Activated naive CD4-positive, alpha-beta T cell treated with anti-CD3 and anti-CD28 coated beads, Interleukin-2, amount 10 ng/mL, durations not matched to agents 7 days and 5 days (primary cell): ENCODE data around the gene CD86.

Source experiments
- CTCF ChIA-PET: fragments of 350-600 bp; sonication (Branson Sonifier 250); formaldehyde crosslinking; loops from one replicate; lab custom pipeline; 2021; ENCODE audit warnings: antibody characterized with exemption; lab: Charles Lee
- DNase-seq: peaks from one replicate; pipeline ENCODE4 v3.0.0-alpha.2; 2020
- H3K27ac Mint-ChIP-seq: one replicate; pipeline ENCODE4 v1.8.0; 2021; ENCODE audit warnings: mild to moderate bottlenecking, moderate library complexity, mixed read lengths
- H3K27me3 Mint-ChIP-seq: one replicate; pipeline ENCODE4 v1.8.0; 2021; ENCODE audit warnings: mild to moderate bottlenecking, mixed read lengths
- H3K36me3 Mint-ChIP-seq: one replicate; pipeline ENCODE4 v1.8.0; 2021; ENCODE audit warnings: mixed read lengths
- H3K4me1 Mint-ChIP-seq: one replicate; pipeline ENCODE4 v1.8.0; 2021; ENCODE audit warnings: mixed read lengths
- H3K4me3 Mint-ChIP-seq: one replicate; pipeline ENCODE4 v1.8.0; 2021; ENCODE audit warnings: mild to moderate bottlenecking, moderate library complexity, mixed read lengths
- H3K9me3 Mint-ChIP-seq: one replicate; pipeline ENCODE4 v1.8.0; 2021; ENCODE audit warnings: mixed read lengths

Gene CD86

GRCh38 chr3:122067588-122068240, 12.6 kb downstream of the CD86 start:
- DNase-seq: no peak
- no peak overlapping the region for H3K27ac Mint-ChIP-seq
- H3K27me3 Mint-ChIP-seq: peaks cover 3% of the 10 kb centered on the region
- H3K9me3 Mint-ChIP-seq: no peaks in the 10 kb centered on the region
- H3K4me3 Mint-ChIP-seq: no peak overlapping the region
- H3K4me1 Mint-ChIP-seq: no peaks in the 10 kb centered on the region
- no peaks in the 10 kb centered on the region for H3K36me3 Mint-ChIP-seq
- CTCF ChIA-PET: no interaction called here

DNA sequence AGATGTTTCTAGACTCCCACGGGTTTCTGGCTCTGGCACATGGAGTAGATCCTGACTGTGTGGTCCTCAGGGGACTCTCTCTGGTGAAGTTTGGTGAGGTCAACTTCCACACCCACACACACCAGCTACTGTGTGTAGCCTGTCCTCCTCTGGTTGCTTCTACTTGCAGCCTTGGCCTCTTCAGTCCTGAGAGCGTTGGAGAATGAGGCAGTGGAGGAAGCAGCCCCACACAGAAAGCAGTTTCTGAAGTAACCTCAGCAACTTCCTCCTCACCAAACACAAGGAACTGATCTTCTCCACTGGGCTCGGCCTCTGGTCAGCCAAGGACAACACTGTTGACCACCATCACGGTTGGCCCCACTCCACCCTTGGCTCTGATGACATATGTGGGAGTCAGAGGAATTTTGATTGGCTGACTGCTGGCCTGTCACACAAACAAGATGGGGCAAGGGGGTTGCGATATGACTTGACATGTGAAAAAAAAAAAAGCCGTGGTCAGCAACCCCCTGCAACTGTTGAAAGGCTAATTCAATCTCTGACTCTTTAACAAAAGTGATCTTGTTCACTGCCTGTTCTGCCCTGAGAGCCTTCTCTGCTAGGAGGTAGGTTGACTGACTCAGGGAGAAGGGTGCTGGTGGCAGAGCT, 19.6 kb downstream of the CD86 start:
- Mint-ChIP-seq H3K4me1 (peaks cover 41% of the 10 kb centered on the region), H3K36me3 (no peaks in the 10 kb centered on the region), H3K4me3 (no peak overlapping the region), H3K27me3 (peaks cover 15% of the 10 kb centered on the region), H3K27ac (peak overlapping the region; percentile 81), H3K9me3 (peaks cover 1% of the 10 kb centered on the region)
- DNase-seq: peak; percentile 36
- CTCF ChIA-PET: interaction anchor here (1.7 to 5.0 kb wide), 2 partner anchors 19 to 27 kb away, joined by 6 to 22 read pairs; no protein-coding TSS in a partner anchor

GRCh38 chr3:122076491-122077292, 21.5 kb downstream of the CD86 start:
- H3K4me3 Mint-ChIP-seq: no peak overlapping the region
- peaks cover 15% of the 10 kb centered on the region for H3K27me3 Mint-ChIP-seq
- CTCF ChIA-PET: interaction anchor here (1.3 to 5.0 kb wide), 3 partner anchors 8 to 25 kb away, joined by 3 to 22 read pairs (median 6); no protein-coding TSS in a partner anchor
- H3K36me3 Mint-ChIP-seq: no peaks in the 10 kb centered on the region
- peaks cover 47% of the 10 kb centered on the region for H3K4me1 Mint-ChIP-seq
- H3K27ac Mint-ChIP-seq: peak overlapping the region; percentile 81
- peaks cover 1% of the 10 kb centered on the region for H3K9me3 Mint-ChIP-seq
- no peak for DNase-seq

DNA sequence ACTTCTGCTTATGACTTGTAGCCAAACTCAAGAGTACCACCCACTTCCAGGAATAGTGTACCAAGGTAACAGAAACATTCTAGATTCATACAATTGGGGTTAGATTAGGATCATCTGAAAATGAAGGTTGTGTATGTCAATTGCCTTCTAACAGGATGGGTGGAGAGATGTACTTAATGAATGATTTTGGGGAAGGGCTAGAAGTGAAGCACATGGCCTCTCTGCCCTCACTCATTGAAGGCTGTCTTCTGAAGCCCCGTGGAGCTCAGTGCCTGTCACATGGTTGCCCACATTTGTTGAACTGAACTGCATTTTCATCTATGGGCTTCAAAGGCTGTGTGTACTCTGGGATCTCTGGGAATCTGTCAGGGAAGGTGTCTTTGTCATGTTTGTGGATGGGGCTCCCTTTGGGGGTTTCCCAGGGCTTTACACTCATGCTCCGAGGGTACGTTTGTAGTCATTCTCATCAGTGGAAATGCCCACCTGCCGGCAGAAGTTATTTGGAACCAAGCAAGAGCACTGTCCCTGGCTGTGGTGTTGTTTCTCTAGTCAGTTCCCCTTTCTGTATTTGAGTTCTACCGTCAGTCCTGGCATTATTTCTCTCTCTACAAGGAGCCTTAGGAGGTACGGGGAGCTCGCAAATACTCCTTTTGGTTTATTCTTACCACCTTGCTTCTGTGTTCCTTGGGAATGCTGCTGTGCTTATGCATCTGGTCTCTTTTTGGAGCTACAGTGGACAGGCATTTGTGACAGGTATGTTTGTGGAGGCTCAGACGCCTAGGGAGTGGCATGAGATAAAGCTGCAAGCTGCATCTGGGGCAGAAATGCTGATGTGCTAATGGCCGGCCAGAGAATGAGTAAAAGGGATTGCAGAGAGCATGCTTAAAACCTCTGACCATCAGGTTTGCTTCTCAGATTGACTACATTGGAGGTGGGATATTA, 22.4 kb downstream of the CD86 start:
- CTCF ChIA-PET: interaction anchor here (1.8 to 5.0 kb wide), 2 partner anchors 11 to 17 kb away, joined by 4 to 22 read pairs; no protein-coding TSS in a partner anchor
- Mint-ChIP-seq H3K27ac (peak overlapping the region; percentile 81), H3K27me3 (peaks cover 15% of the 10 kb centered on the region), H3K4me3 (peak overlapping the region; percentile 47), H3K36me3 (no peaks in the 10 kb centered on the region), H3K9me3 (peaks cover 1% of the 10 kb centered on the region), H3K4me1 (peaks cover 53% of the 10 kb centered on the region)
- DNase-seq: no peak

GRCh38 chr3:122078235-122078935, 23.2 kb downstream of the CD86 start:
- Mint-ChIP-seq H3K27me3 (peaks cover 15% of the 10 kb centered on the region), H3K4me3 (peak overlapping the region; percentile 47), H3K36me3 (no peaks in the 10 kb centered on the region), H3K9me3 (peaks cover 1% of the 10 kb centered on the region), H3K27ac (peak overlapping the region; percentile 81), H3K4me1 (peaks cover 53% of the 10 kb centered on the region)
- CTCF ChIA-PET: interaction anchor here (1.8 to 5.0 kb wide), 2 partner anchors 10 to 16 kb away, joined by 4 to 22 read pairs; no protein-coding TSS in a partner anchor
- DNase-seq: no peak

DNA sequence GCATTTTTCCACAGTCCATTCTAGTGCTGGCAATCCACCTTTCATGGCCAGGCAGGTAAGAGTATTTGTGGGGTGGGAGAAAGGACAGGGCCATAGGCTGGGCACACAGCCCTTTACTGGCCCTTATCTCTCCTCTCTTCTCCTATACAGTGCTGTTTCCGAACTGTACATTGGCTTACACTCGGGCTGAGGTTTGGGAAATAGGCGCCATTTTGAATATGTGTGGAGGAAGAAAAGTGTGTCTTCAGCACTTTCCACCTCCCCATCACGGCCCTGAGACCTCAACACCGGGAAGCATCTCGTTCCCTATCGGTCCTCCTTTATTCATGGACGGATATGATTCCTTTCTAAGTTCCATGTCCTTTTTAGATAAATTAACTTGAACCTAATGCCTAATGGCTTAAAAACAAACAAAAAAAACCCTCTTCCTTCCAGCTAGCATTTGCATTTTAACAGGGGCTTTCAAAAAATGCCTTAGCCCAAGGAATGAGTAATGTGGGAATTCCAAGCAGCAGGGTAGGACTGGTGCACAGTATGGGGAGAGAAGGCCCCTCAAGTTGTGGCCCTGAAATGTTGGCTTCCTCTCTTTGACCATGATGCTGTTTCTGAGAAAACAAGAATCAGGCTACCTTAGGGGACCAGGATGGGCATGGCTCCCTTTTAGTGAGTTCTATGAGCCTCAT, 24.5 kb downstream of the CD86 start:
- H3K4me3 Mint-ChIP-seq: no peak overlapping the region
- peaks cover 9% of the 10 kb centered on the region for H3K27me3 Mint-ChIP-seq
- H3K27ac Mint-ChIP-seq: peak overlapping the region; percentile 17
- DNase-seq: no peak
- H3K9me3 Mint-ChIP-seq: no peaks in the 10 kb centered on the region
- H3K4me1 Mint-ChIP-seq: peaks cover 50% of the 10 kb centered on the region
- CTCF ChIA-PET: interaction anchor here (1.8 kb wide), 1 partner anchor 9 kb away, joined by 4 read pairs; no protein-coding TSS in a partner anchor
- no peaks in the 10 kb centered on the region for H3K36me3 Mint-ChIP-seq

- peaks cover 47% of the 10 kb centered on the region for H3K4me1 Mint-ChIP-seq
- no peaks in the 10 kb centered on the region for H3K9me3 Mint-ChIP-seq
- CTCF ChIA-PET: no interaction called here
- no peak overlapping the region for H3K27ac Mint-ChIP-seq
- DNase-seq: no peak
- no peak overlapping the region for H3K4me3 Mint-ChIP-seq
- H3K36me3 Mint-ChIP-seq: no peaks in the 10 kb centered on the region
- peaks cover 8% of the 10 kb centered on the region for H3K27me3 Mint-ChIP-seq
These were observed 25.0 kb downstream of the CD86 start for GRCh38 chr3:122080207-122080587.

DNA sequence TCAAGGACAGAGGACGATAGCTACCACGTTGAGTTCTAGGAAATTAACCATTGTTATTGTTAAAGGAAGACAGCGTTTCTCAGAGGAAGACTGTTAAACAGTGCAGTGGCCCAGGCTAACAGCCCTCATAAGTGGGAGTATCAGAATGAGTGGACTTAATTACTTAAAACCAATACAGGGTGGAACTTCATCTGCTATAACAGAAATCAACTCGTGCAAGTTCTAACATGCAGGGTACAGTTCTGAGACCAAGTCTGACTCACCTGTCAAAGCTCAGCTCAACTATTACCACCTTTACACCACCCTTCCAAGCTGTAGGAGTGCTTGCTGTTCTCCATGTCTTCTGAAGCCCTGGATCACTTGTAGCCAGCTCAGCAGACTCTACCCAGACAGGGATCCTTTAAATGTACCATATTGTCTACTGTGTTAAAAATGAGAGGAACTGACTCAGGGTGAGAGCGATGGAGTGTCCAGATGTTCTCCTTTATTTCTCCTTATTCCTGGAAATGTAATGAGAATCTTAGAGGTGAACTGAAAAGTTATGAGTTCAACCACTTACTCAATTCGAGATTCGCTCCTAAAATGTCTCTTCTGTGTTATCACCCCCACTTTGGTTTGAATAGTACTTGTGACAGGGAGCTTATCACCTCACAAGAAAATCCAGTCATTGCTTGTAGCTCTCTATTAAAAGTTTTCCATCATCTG, 26.5 kb downstream of the CD86 start:
- peaks cover 4% of the 10 kb centered on the region for H3K27me3 Mint-ChIP-seq
- H3K27ac Mint-ChIP-seq: peak overlapping the region; percentile 31
- no peaks in the 10 kb centered on the region for H3K9me3 Mint-ChIP-seq
- H3K4me3 Mint-ChIP-seq: no peak overlapping the region
- H3K36me3 Mint-ChIP-seq: no peaks in the 10 kb centered on the region
- peaks cover 40% of the 10 kb centered on the region for H3K4me1 Mint-ChIP-seq
- CTCF ChIA-PET: interaction anchor here (1.3 to 1.4 kb wide), 2 partner anchors 10 to 12 kb away, joined by 3 to 5 read pairs; no protein-coding TSS in a partner anchor
- no peak for DNase-seq

- H3K4me1 Mint-ChIP-seq: peaks cover 33% of the 10 kb centered on the region
- CTCF ChIA-PET: interaction anchor here (1.3 kb wide), 1 partner anchor 12 kb away, joined by 3 read pairs; no protein-coding TSS in a partner anchor
These were observed 27.2 kb downstream of the CD86 start for GRCh38 chr3:122082357-122082756.

DNA sequence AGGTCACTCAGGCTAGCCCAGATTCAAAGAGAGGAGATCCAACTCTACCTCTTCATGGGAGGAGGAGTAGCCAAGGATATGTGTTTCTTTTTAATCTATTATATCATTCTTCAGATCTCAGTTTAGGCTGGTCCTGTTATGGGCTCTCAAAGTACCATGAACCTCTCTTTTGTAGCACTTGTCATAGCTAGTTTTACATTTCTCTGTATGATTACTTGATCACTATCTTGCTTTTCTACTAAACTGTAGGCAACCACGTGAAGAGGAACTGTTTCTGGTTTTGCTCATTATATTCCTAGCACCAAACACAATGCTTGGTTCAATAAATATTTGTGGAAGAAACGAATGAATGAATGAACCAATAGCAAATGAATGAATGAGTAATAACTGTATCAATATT, 29.6 kb downstream of the CD86 start:
- H3K27me3 Mint-ChIP-seq: no peaks in the 10 kb centered on the region
- no peaks in the 10 kb centered on the region for H3K9me3 Mint-ChIP-seq
- no peak for DNase-seq
- CTCF ChIA-PET: interaction anchor here (1.3 to 1.8 kb wide), 3 partner anchors 9 to 16 kb away, joined by 3 to 4 read pairs (median 3); no protein-coding TSS in a partner anchor
- H3K36me3 Mint-ChIP-seq: no peaks in the 10 kb centered on the region
- H3K4me1 Mint-ChIP-seq: peaks cover 22% of the 10 kb centered on the region
- H3K4me3 Mint-ChIP-seq: no peak overlapping the region
- H3K27ac Mint-ChIP-seq: no peak overlapping the region

More at GRCh38 chr3:122082357-122082756, 27.2 kb downstream of the CD86 start:
- Mint-ChIP-seq H3K27ac (no peak overlapping the region), H3K4me3 (no peak overlapping the region), H3K36me3 (no peaks in the 10 kb centered on the region), H3K27me3 (no peaks in the 10 kb centered on the region), H3K9me3 (no peaks in the 10 kb centered on the region)
- DNase-seq: no peak

DNA sequence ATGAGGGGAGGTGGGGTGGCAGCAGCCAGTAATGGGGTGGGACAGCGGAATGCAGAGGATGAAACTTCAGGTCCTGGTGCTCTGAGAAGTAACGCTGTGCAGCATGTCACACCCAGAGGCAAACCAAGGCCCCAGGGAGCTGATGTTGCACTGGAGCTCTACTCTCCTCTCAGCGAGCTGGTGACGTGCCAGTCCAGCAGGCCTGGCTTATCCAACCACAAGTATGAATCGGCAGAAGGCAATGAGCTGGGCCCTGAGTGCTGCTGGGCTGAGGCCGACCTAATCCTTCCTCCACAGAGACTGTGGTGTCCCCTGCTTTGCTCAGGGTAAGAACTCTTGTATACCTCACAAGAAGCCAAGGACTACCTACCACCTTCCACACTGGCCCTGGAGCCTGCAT, 30.5 kb downstream of the CD86 start:
- Mint-ChIP-seq H3K36me3 (no peaks in the 10 kb centered on the region), H3K4me1 (peaks cover 22% of the 10 kb centered on the region), H3K4me3 (no peak overlapping the region)

GRCh38 chr3:122088531-122088930, 33.4 kb downstream of the CD86 start:
- H3K27ac Mint-ChIP-seq: no peak overlapping the region
- peaks cover 21% of the 10 kb centered on the region for H3K4me1 Mint-ChIP-seq
- H3K27me3 Mint-ChIP-seq: no peaks in the 10 kb centered on the region
- no peak overlapping the region for H3K4me3 Mint-ChIP-seq
- CTCF ChIA-PET: interaction anchor here (1.3 kb wide), 1 partner anchor 10 kb away, joined by 4 read pairs; no protein-coding TSS in a partner anchor
- DNase-seq: no peak
- no peaks in the 10 kb centered on the region for H3K9me3 Mint-ChIP-seq
- no peaks in the 10 kb centered on the region for H3K36me3 Mint-ChIP-seq

More for the DNA sequence above, 30.5 kb downstream of the CD86 start:
- Mint-ChIP-seq H3K27ac (no peak overlapping the region), H3K9me3 (no peaks in the 10 kb centered on the region), H3K27me3 (no peaks in the 10 kb centered on the region)
- DNase-seq: no peak
- CTCF ChIA-PET: interaction anchor here (1.4 to 1.8 kb wide), 2 partner anchors 8 to 16 kb away, joined by 3 to 4 read pairs; no protein-coding TSS in a partner anchor
